Lower lobe of right lung (tissue), 2 donors: ENCODE measurements around the gene SMAD4. TPM values are rescaled to one million over a fixed set of nuclear protein-coding genes. Genes with fewer than 3 reads are reported as not detected.

Source experiments
- ATAC-seq, 2 donors: fragments of 200-7000 bp; cut with Tn5 transposase; one replicate each; pipeline ENCODE4 v1.9.1; 2020 to 2022; ENCODE audit warnings: mild to moderate bottlenecking in 2 of 2, moderate library complexity in 2 of 2
- DNase-seq: peaks from one replicate; pipeline ENCODE4 v3.0.0-alpha.2; 2020
- H3K27ac ChIP-seq: fragments of 200-600 bp; one replicate; pipeline ENCODE4 v1.8.0; 2022
- H3K27me3 ChIP-seq: fragments of 200-600 bp; one replicate; pipeline ENCODE4 v1.8.0; 2022; ENCODE audit warnings: low read depth
- H3K36me3 ChIP-seq: fragments of 200-600 bp; one replicate; pipeline ENCODE4 v1.8.0; 2022; ENCODE audit warnings: mild to moderate bottlenecking
- H3K4me1 ChIP-seq: fragments of 200-600 bp; one replicate; pipeline ENCODE4 v1.8.0; 2022
- H3K4me3 ChIP-seq: fragments of 200-600 bp; one replicate; pipeline ENCODE4 v1.8.0; 2022; ENCODE audit warnings: mild to moderate bottlenecking
- H3K9me3 ChIP-seq: fragments of 200-600 bp; one replicate; pipeline ENCODE4 v1.8.0; 2022
- CTCF ChIP-seq: fragments of 200-600 bp; IDR thresholded peaks from one replicate; pipeline ENCODE4 v1.8.0; 2022; ENCODE audit warnings: antibody characterized with exemption, mild to moderate bottlenecking
- intact Hi-C: fragments of 100-400 bp; cut with DNase I; formaldehyde crosslinking; loops from one replicate; pipeline ENCODE4 v1.11.0; 2022
- total RNA-seq: library from RNA; stranded (reverse); fragmentation: NEBNext Ultra II Directional; extraction: Animal tissue kit (Norgen Biotek cat#: 25700); gene quantifications from one replicate; pipeline ENCODE4 v1.2.1, GENCODE V29; 2021
- donor health status: DM: no; HTN: yes; CAD: no; lungs with severe emphysema.

The SMAD4 gene
- total RNA-seq, 1 donor from 2014 or later, result 97.8 TPM

- no peak overlapping the region for H3K27ac ChIP-seq
- H3K9me3 ChIP-seq, result no peaks in the 10 kb centered on the region
- no peak for ATAC-seq
- DNase-seq, result no peak
- no peak overlapping the region for H3K4me3 ChIP-seq
- no peaks in the 10 kb centered on the region for H3K36me3 ChIP-seq
- intact Hi-C loops, result no loop called here
- TF ChIP-seq CTCF, result no peak
- peaks cover 15% of the 10 kb centered on the region for H3K4me1 ChIP-seq
- H3K27me3 ChIP-seq, result no peaks in the 10 kb centered on the region
Observed at GRCh38 chr18:51025512-51025911, 4.5 kb upstream of the SMAD4 start.

DNA sequence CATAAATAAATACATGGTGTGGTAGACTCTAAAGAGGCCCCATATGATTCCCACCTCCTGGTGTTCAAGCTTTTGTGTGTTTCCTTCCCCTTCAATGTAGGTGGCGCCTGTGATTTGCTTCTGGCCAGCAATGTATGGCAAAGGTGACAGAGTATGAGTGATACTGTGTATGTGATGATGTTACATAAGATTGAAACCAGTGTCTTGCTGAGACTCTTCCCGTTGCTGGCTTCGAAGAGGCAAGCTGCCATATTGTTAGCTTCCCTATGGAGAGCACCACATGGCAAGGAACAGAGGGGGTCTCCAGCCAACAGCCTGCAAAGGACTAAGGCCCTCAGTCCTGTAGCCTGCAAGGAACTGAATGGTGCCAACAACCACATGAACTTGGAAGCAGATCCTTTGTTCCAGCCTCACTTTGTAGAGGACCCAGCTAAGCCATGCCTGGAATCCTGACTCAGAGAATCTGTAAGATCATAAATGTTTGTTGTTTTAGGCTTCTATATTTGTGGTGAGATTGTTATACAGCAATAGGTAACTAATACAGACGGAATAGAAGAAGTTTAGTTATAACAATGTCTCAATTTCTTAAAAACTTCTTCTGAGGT lies 1.7 kb upstream of the SMAD4 start:
- intact Hi-C loops, result no loop called here
- ATAC-seq (no peak), DNase-seq (no peak)
- H3K27ac ChIP-seq, result no peak overlapping the region
- H3K36me3 ChIP-seq, result peaks cover 1% of the 10 kb centered on the region
- peaks cover 35% of the 10 kb centered on the region for H3K4me1 ChIP-seq
- no peak for TF ChIP-seq CTCF
- no peak overlapping the region for H3K4me3 ChIP-seq
- no peaks in the 10 kb centered on the region for H3K27me3 ChIP-seq
- no peaks in the 10 kb centered on the region for H3K9me3 ChIP-seq

DNA sequence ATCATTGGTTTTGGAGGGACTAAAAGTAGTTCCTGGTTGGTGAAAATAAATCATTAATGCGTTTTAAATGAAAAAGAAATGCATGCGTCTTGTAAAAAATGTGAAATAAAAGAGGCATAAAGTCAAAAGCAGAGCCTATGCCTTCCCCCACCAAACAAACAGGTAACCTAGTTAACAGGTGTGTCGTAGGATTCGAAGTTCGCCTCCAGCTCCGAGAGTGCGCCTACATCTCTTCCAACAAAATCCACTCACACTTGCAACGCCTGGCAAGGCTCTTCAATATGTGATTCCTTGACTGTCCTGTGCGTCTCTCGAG lies 677 bp upstream of the SMAD4 start:
- peaks cover 5% of the 10 kb centered on the region for H3K36me3 ChIP-seq
- peak in 1 of 2 donors; percentile 29 for ATAC-seq
- peak overlapping the region; percentile 68 for H3K4me3 ChIP-seq
- no peaks in the 10 kb centered on the region for H3K27me3 ChIP-seq
- peak overlapping the region; percentile 97 for H3K27ac ChIP-seq
- no peak for TF ChIP-seq CTCF
- DNase-seq, result no peak
- H3K4me1 ChIP-seq, result peaks cover 41% of the 10 kb centered on the region
- intact Hi-C loops, result no loop called here
- H3K9me3 ChIP-seq, result no peaks in the 10 kb centered on the region

DNA sequence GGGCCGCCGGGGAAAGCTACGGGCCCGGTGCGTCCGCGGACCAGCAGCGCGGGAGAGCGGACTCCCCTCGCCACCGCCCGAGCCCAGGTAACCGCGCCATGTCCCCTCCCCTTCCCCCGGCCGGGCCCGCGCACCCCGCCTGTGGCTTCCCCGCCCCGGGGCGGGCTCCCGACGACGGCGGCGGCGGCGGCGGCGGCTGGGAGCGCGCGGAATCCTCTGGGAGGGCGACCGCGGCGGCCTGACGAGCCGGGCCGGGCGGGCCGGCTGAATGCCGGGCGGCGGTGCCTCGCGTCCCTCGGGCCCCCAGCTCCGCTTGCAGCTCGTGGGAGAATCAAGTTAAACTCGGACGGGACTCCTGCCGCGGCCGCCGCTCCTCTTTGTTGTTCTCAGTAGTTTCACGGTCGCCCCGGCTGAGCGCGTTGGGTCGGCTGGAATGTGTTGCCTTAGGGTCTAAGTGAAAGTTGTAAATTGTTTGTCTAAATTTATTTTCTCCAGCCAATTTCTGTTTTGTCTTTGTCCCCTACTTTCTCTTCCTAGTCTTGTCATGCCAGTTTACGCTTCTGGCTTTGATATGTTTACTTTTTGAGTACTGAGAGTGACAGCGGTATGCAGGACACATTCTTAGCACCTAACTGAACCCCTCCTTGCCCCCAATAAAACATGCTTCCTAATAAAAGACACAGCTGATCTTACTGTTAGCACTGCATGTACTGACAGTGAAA lies 685 bp downstream of the SMAD4 start:
- Histone ChIP-seq H3K4me3 (peak overlapping the region; percentile 68), H3K27me3 (no peaks in the 10 kb centered on the region), H3K36me3 (peaks cover 5% of the 10 kb centered on the region), H3K27ac (peak overlapping the region; percentile 97), H3K4me1 (peaks cover 54% of the 10 kb centered on the region), H3K9me3 (no peaks in the 10 kb centered on the region)
- no peak for TF ChIP-seq CTCF
- DNase-seq (peak; percentile 84), ATAC-seq (peak; percentile 88 to 90)
- intact Hi-C loops, result no loop called here

DNA sequence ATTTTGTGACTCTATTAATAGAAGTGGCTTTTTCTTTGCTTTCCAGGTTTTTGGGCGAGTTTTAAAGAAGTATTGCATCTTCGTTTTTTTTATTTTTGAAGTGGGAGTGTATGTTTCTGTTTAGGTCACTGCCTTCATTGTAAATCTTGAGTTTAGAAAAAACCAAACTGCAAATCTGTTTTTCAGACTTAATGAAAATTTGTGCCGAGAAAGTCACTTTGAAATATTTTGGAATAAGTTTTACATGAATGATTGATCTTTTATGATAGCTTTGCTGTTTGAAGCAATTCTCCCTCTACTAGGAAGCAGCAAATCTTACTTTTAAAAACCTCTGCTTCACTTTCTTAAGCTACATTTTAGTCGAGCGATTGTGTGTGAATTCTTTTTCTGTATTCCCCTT lies 2.2 kb downstream of the SMAD4 start:
- Histone ChIP-seq H3K9me3 (no peaks in the 10 kb centered on the region), H3K4me3 (peak overlapping the region; percentile 68), H3K27ac (no peak overlapping the region), H3K27me3 (no peaks in the 10 kb centered on the region), H3K36me3 (peaks cover 5% of the 10 kb centered on the region), H3K4me1 (peaks cover 69% of the 10 kb centered on the region)
- TF ChIP-seq CTCF, result no peak
- no peak for DNase-seq
- no peak for ATAC-seq
- intact Hi-C loops, result no loop called here
